Colonic mucosa (tissue), 4 donors: Measurements from ENCODE around the gene USP36. TPM values are rescaled to one million over a fixed set of nuclear protein-coding genes. Genes with fewer than 3 reads are reported as not detected.

Experiments
- DNase-seq: peaks from one replicate; pipeline ENCODE4 v3.0.0-alpha.2; 2020
- H3K27ac ChIP-seq: fragments of 200-600 bp; one replicate; pipeline ENCODE4 v1.8.0; 2021
- H3K27me3 ChIP-seq: fragments of 200-600 bp; one replicate; pipeline ENCODE4 v1.8.0; 2021
- H3K36me3 ChIP-seq: fragments of 200-600 bp; one replicate; pipeline ENCODE4 v1.8.0; 2021
- H3K4me1 ChIP-seq: fragments of 200-600 bp; one replicate; pipeline ENCODE4 v1.8.0; 2021; ENCODE audit warnings: mild to moderate bottlenecking
- H3K4me3 ChIP-seq: fragments of 200-600 bp; one replicate; pipeline ENCODE4 v1.8.0; 2021
- H3K9ac ChIP-seq, 2 donors: one replicate each; pipeline ENCODE4 v1.7.0; 2013; ENCODE audit warnings: control low read depth in 2 of 2, low read depth in 2 of 2, low read length in 2 of 2
- H3K9me3 ChIP-seq: fragments of 200-600 bp; one replicate; pipeline ENCODE4 v1.8.0; 2021
- CTCF ChIP-seq: fragments of 200-600 bp; IDR thresholded peaks from one replicate; pipeline ENCODE4 v1.8.0; 2022; ENCODE audit warnings: antibody characterized with exemption, mild to moderate bottlenecking
- intact Hi-C: fragments of 100-400 bp; cut with DNase I; formaldehyde crosslinking; loops from one replicate; pipeline ENCODE4 v1.14.1; 2022
- total RNA-seq, 2 donors: library from RNA; stranded (reverse); fragmentation: NEBNext Ultra II Directional in 1 of 2; extraction: Animal tissue kit (Norgen Biotek cat#: 25700) in 1 of 2; gene quantifications; one replicate each; pipeline ENCODE4 v1.2.1, GENCODE V29; 2021
- donor health status: healthy.
- donor health status: DM: no; HTN: no; CAD: no.
- donor health status: DM: no; HTN: no; CAD: no.

USP36 gene
- total RNA-seq, 2 donors from 2014 or later: 27.4 to 32.6 TPM

- H3K4me3 ChIP-seq: no peak overlapping the region
- no peak overlapping the region for H3K27ac ChIP-seq
- no peaks in the 10 kb centered on the region for H3K36me3 ChIP-seq
- H3K9ac ChIP-seq: no peak overlapping the region
- DNase-seq: no peak
- intact Hi-C loops: no loop called here
- no peaks in the 10 kb centered on the region for H3K9me3 ChIP-seq
- H3K4me1 ChIP-seq: peaks cover 5% of the 10 kb centered on the region
- no peak for TF ChIP-seq CTCF
- no peaks in the 10 kb centered on the region for H3K27me3 ChIP-seq
These were observed 62.7 kb downstream of the USP36 start for GRCh38 chr17:78777881-78778280.

- H3K4me1 ChIP-seq: no peaks in the 10 kb centered on the region
- no peak for DNase-seq
- H3K4me3 ChIP-seq: no peak overlapping the region
- no peaks in the 10 kb centered on the region for H3K36me3 ChIP-seq
- peak overlapping the region; percentile 57 for H3K27ac ChIP-seq
- H3K9ac ChIP-seq: peak overlapping the region; percentile 32 to 60
- no peaks in the 10 kb centered on the region for H3K27me3 ChIP-seq
- no peak for TF ChIP-seq CTCF
- H3K9me3 ChIP-seq: no peaks in the 10 kb centered on the region
- intact Hi-C loops: no loop called here
These were observed 65.5 kb downstream of the USP36 start for GRCh38 chr17:78774956-78775571.

DNA sequence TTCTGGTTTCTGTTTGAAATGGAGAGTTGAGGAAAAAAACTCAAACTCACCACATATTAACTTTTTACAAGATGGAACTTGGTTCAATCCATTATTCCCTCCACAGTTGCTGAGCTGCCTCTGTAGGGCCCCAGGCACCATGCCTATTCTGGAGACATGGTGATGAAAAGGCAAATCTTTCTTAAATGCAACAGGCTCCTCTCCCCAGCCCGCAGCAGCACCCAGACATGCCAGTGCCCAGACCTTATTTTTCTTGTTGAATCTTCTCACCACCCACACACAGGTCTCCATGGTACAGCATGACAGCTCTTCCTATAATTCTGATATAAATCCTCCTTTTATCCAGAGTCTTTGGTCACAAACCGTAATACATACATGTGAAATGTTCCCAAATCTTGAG lies 66.2 kb downstream of the USP36 start:
- Histone ChIP-seq H3K4me1 (no peaks in the 10 kb centered on the region), H3K27ac (peak overlapping the region; percentile 57), H3K9ac (peak overlapping the region; percentile 32 to 39), H3K36me3 (no peaks in the 10 kb centered on the region), H3K27me3 (no peaks in the 10 kb centered on the region), H3K4me3 (no peak overlapping the region), H3K9me3 (no peaks in the 10 kb centered on the region)
- no peak for TF ChIP-seq CTCF
- no peak for DNase-seq
- intact Hi-C loops: no loop called here

- H3K36me3 ChIP-seq: no peaks in the 10 kb centered on the region
- no peak overlapping the region for H3K4me3 ChIP-seq
- peak overlapping the region; percentile 37 for H3K27ac ChIP-seq
- DNase-seq: no peak
- no peak overlapping the region for H3K9ac ChIP-seq
- H3K27me3 ChIP-seq: no peaks in the 10 kb centered on the region
- intact Hi-C loops: no loop called here
- no peak for TF ChIP-seq CTCF
- H3K9me3 ChIP-seq: no peaks in the 10 kb centered on the region
- no peaks in the 10 kb centered on the region for H3K4me1 ChIP-seq
These were observed 68.7 kb downstream of the USP36 start for GRCh38 chr17:78771758-78772382.

- H3K4me3 ChIP-seq: no peak overlapping the region
- no peak overlapping the region for H3K9ac ChIP-seq
- no peak overlapping the region for H3K27ac ChIP-seq
- no peak for DNase-seq
- no peak for TF ChIP-seq CTCF
- no peaks in the 10 kb centered on the region for H3K36me3 ChIP-seq
- no peaks in the 10 kb centered on the region for H3K9me3 ChIP-seq
- H3K4me1 ChIP-seq: no peaks in the 10 kb centered on the region
- intact Hi-C loops: no loop called here
- H3K27me3 ChIP-seq: no peaks in the 10 kb centered on the region
These were observed 71.3 kb downstream of the USP36 start for GRCh38 chr17:78769196-78769773.
